CD14-positive monocyte (primary cell): ENCODE measurements around the gene SH3YL1. TPM values are rescaled to one million over a fixed set of nuclear protein-coding genes. Genes with fewer than 3 reads are reported as not detected.

Experiments
- DNase-seq, 3 donors: peaks; one replicate each; pipeline ENCODE4 v3.0.0-alpha.2; 2011 to 2022
- H2AFZ ChIP-seq: 2 replicates; pipeline ENCODE4 v1.6.0; 2012; ENCODE audit warnings: mild to moderate bottlenecking, low read depth, low read length, inconsistent platforms; ENCODE audit not compliant: insufficient read depth, poor library complexity, severe bottlenecking
- H3K27ac ChIP-seq, 2 donors: 1 replicate in 1 of 2; 2 replicates in 1 of 2; pipeline ENCODE4 v1.5.1; 2012 to 2013; ENCODE audit warnings: low read length in 2 of 2, control low read depth in 1 of 2, inconsistent platforms in 1 of 2, low read depth in 1 of 2, mild to moderate bottlenecking in 1 of 2
- H3K27me3 ChIP-seq, 2 donors: one replicate each; pipeline versions ENCODE4 v1.6.0 to v1.6.1; 2011 to 2013; ENCODE audit warnings: low read length in 2 of 2; ENCODE audit not compliant: control insufficient read depth in 2 of 2, insufficient read depth in 2 of 2
- H3K36me3 ChIP-seq, 2 donors: replicated peaks in 1 of 2; 1 replicate in 1 of 2; 2 replicates in 1 of 2; pipeline versions ENCODE4 v1.5.1 to v1.6.1; 2012 to 2013; ENCODE audit warnings: low read length in 2 of 2, control low read depth in 1 of 2, inconsistent platforms in 1 of 2, mild to moderate bottlenecking in 1 of 2; ENCODE audit not compliant: insufficient read depth in 2 of 2, control insufficient read depth in 1 of 2
- H3K4me1 ChIP-seq, 2 donors: 1 replicate in 1 of 2; 2 replicates in 1 of 2; pipeline versions ENCODE4 v1.5.1 to v1.6.1; 2012 to 2013; ENCODE audit warnings: low read length in 2 of 2, control low read depth in 1 of 2, inconsistent platforms in 1 of 2, mild to moderate bottlenecking in 1 of 2, moderate library complexity in 1 of 2; ENCODE audit not compliant: insufficient read depth in 2 of 2, control insufficient read depth in 1 of 2
- H3K4me2 ChIP-seq: replicated peaks from 2 replicates; pipeline ENCODE3; 2012; ENCODE audit warnings: low read length, moderate library complexity, mild to moderate bottlenecking; ENCODE audit not compliant: poor library complexity, severe bottlenecking; ENCODE audit errors: extremely low read depth
- H3K4me3 ChIP-seq, 3 experiments: fragments of 200-600 bp in 1 of 3; sonication (generic) in 1 of 3; replicated peaks in 1 of 3; 1 replicate in 2 of 3; 2 replicates in 1 of 3; pipeline ENCODE4 v1.5.1; 2011 to 2013; ENCODE audit warnings: low read length in 3 of 3, mild to moderate bottlenecking in 3 of 3, control low read depth in 2 of 3, low read depth in 2 of 3, inconsistent platforms in 1 of 3, moderate library complexity in 1 of 3
- H3K79me2 ChIP-seq: 2 replicates; pipeline ENCODE4 v1.6.0; 2012; ENCODE audit warnings: mild to moderate bottlenecking, control low read depth, inconsistent platforms, low read length, moderate library complexity; ENCODE audit not compliant: insufficient read depth
- H3K9ac ChIP-seq: 2 replicates; pipeline ENCODE4 v1.6.0; 2017; ENCODE audit warnings: low read length, mild to moderate bottlenecking; ENCODE audit not compliant: insufficient read depth, poor library complexity, severe bottlenecking
- H3K9me3 ChIP-seq, 2 donors: replicated peaks in 1 of 2; 1 replicate in 1 of 2; 2 replicates in 1 of 2; pipeline versions ENCODE4 v1.5.1 to v1.6.1; 2012 to 2013; ENCODE audit warnings: low read length in 2 of 2, control low read depth in 1 of 2; ENCODE audit not compliant: control insufficient read depth in 1 of 2, insufficient read depth in 1 of 2
- H4K20me1 ChIP-seq: 2 replicates; pipeline ENCODE4 v1.6.0; 2012; ENCODE audit warnings: mild to moderate bottlenecking, low read length, control low read depth, moderate library complexity; ENCODE audit not compliant: insufficient read depth
- H3K27ac Mint-ChIP-seq, 7 donors: one replicate each; pipeline ENCODE4 v1.8.0; 2020; ENCODE audit warnings: mild to moderate bottlenecking in 7 of 7, mixed read lengths in 7 of 7, moderate library complexity in 6 of 7, inconsistent platforms in 2 of 7
- H3K27me3 Mint-ChIP-seq, 3 donors: one replicate each; pipeline ENCODE4 v1.8.0; 2021 to 2022; ENCODE audit warnings: low read depth in 3 of 3, mild to moderate bottlenecking in 3 of 3, mixed read lengths in 3 of 3, moderate library complexity in 3 of 3, inconsistent platforms in 1 of 3
- H3K36me3 Mint-ChIP-seq, 2 donors: one replicate each; pipeline ENCODE4 v1.8.0; 2020; ENCODE audit warnings: mixed read lengths in 2 of 2, inconsistent platforms in 1 of 2, mild to moderate bottlenecking in 1 of 2
- H3K4me1 Mint-ChIP-seq: one replicate; pipeline ENCODE4 v1.8.0; 2020; ENCODE audit warnings: mild to moderate bottlenecking, mixed read lengths
- H3K4me3 Mint-ChIP-seq, 2 donors: one replicate each; pipeline ENCODE4 v1.8.0; 2020; ENCODE audit warnings: mild to moderate bottlenecking in 2 of 2, mixed read lengths in 2 of 2, moderate library complexity in 1 of 2
- H3K9me3 Mint-ChIP-seq, 7 donors: one replicate each; pipeline ENCODE4 v1.8.0; 2020 to 2022; ENCODE audit warnings: mixed read lengths in 7 of 7, mild to moderate bottlenecking in 6 of 7, moderate library complexity in 6 of 7, inconsistent platforms in 2 of 7
- WGBS: methylation state at CpG from one replicate; pipeline ENCODE4 v1.1.5; 2013; ENCODE audit warnings: missing lambda C conversion rate; ENCODE audit not compliant: insufficient coverage; 5-methylcytosine and 5-hydroxymethylcytosine counted together
- intact Hi-C, 2 donors: fragments of 100-400 bp; cut with micrococcal nuclease; formaldehyde crosslinking; loops; one replicate each; pipeline versions ENCODE4 v1.15.0 to v1.15.1; 2023
- polyA plus RNA-seq, 3 donors: library from polyadenylated mRNA; depleted of rRNA in 1 of 3; unstranded in 2 of 3; stranded (reverse) in 1 of 3; fragments of 300-500 nt in 2 of 3; fragments of >200 nt in 1 of 3; fragmentation: Illumina TruSeq in 2 of 3; gene quantifications; 1 replicate in 2 of 3; 2 replicates in 1 of 3; pipeline ENCODE4 v1.2.3, GENCODE V29; 2012 to 2021
- TF ChIP-seq, protein P1 (sequence below): fragments of 200-600 bp; IDR thresholded peaks from one replicate; pipeline ENCODE4 v1.8.0; 2022; ENCODE audit warnings: antibody characterized with exemption, mild to moderate bottlenecking

The SH3YL1 gene
- polyA plus RNA-seq, 3 donors, result 2.4 to 11.7 (median 4.0) TPM

DNA sequence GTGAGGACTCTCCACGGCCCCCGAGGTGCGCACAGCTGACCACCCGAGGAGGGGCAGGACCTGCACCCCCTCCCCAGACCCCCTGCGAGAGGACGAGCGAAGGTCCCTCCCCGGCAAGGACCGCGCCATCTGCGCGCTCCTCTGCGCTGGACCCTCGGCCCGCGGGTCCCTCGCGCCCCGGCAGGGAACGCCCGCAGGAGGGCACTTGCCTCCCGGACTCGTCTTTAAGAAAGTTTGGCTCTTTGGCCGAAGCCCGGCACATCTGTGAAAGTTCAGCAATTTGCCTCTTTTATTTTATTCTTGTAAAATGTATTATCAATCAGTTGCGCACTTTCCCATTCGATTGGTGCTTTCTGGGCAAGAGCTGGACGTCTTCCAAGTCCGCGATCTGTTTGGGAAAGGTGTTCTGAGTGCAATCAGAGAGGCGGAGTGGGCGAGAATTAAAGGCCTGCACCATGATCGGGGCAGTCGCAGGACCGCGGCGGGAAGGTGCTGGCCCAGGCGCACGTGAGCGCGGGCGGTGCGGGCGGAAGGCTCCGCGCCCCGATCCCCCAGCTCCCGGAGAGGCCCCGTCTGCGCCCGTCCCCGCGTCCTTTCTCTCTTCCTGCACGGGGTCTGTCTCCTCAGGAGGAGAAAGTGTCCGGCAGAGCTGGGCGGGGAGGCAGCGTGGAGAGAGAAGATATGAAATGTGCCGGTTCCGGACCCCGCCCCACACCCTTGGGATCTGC, 25.7 kb upstream of the SH3YL1 start:
- peaks cover 0 to 20% of the 10 kb centered on the region in 2 donors for H3K9me3 ChIP-seq
- H3K27me3 ChIP-seq, result peaks cover 41 to 63% of the 10 kb centered on the region in 2 donors
- H3K4me3 Mint-ChIP-seq, result peak overlapping the region; percentile 37 to 83
- peaks cover 40 to 68% (median 44%) of the 10 kb centered on the region in 3 donors for H3K27me3 Mint-ChIP-seq
- H3K9me3 Mint-ChIP-seq, result peaks cover 0 to 5% (median 4%) of the 10 kb centered on the region in 7 donors
- no peaks in the 10 kb centered on the region for H4K20me1 ChIP-seq
- H3K4me3 ChIP-seq, result peak overlapping the region in 1 of 3 experiments; percentile 25
- under 1% methylated on average over 51 of the region's 60 CpGs for WGBS
- H3K4me1 Mint-ChIP-seq, result peaks cover 8% of the 10 kb centered on the region
- H3K4me1 ChIP-seq, result peaks cover 0 to 13% of the 10 kb centered on the region in 2 donors
- H3K36me3 Mint-ChIP-seq, result peaks cover 0 to 4% of the 10 kb centered on the region in 2 donors
- H3K27ac ChIP-seq, result no peak overlapping the region
- H3K4me2 ChIP-seq, result peak overlapping the region; percentile 36
- TF ChIP-seq, protein P1, sequence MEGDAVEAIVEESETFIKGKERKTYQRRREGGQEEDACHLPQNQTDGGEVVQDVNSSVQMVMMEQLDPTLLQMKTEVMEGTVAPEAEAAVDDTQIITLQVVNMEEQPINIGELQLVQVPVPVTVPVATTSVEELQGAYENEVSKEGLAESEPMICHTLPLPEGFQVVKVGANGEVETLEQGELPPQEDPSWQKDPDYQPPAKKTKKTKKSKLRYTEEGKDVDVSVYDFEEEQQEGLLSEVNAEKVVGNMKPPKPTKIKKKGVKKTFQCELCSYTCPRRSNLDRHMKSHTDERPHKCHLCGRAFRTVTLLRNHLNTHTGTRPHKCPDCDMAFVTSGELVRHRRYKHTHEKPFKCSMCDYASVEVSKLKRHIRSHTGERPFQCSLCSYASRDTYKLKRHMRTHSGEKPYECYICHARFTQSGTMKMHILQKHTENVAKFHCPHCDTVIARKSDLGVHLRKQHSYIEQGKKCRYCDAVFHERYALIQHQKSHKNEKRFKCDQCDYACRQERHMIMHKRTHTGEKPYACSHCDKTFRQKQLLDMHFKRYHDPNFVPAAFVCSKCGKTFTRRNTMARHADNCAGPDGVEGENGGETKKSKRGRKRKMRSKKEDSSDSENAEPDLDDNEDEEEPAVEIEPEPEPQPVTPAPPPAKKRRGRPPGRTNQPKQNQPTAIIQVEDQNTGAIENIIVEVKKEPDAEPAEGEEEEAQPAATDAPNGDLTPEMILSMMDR, result no peak
- intact Hi-C loops, result loop anchor here in 1 of 2 donors (5.0 kb wide), 1 partner anchor 182 kb away; no protein-coding TSS in a partner anchor
- no peaks in the 10 kb centered on the region for H3K36me3 ChIP-seq
- H3K79me2 ChIP-seq, result no peaks in the 10 kb centered on the region
- no peak overlapping the region for H3K27ac Mint-ChIP-seq
- H3K9ac ChIP-seq, result no peak overlapping the region
- DNase-seq, result no peak
- H2AFZ ChIP-seq, result peak overlapping the region; percentile 56

DNA sequence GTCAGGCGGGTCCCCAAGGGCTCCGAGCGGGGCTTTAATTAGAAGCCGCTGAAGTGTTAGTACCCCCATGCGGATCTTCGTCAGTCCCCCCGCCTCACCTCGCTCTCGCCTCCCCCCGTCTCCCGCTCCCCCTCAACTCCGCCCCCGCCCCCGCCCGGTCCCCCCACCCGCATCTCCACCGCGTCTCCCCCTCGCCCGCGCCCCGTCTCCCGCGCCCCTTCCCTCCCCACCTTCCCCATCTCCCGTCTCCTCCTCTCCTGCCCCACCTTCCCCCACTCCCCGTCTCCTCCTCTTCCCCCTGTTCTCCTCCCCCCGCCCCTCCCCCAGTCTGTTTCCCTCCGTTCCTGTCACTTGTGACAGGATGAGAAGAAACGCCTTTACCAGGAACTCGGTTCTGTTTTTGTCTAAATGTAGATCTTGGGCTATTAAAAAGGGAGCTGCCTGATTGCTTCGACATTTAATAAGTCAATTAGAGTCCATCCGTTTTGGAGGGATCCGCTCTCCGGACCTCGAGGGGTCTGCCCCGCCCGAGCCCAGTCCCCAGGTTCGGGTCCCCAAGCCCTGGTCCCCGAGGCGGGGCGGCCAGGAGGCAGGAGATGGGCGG, 25.0 kb upstream of the SH3YL1 start:
- peak overlapping the region; percentile 7 for H3K4me2 ChIP-seq
- no peaks in the 10 kb centered on the region for H3K79me2 ChIP-seq
- no peak overlapping the region for H3K9ac ChIP-seq
- Mint-ChIP-seq H3K27ac (no peak overlapping the region), H3K36me3 (peaks cover 0 to 4% of the 10 kb centered on the region in 2 donors), H3K27me3 (peaks cover 40 to 70% (median 44%) of the 10 kb centered on the region in 3 donors), H3K4me1 (peaks cover 8% of the 10 kb centered on the region), H3K9me3 (peaks cover 0 to 5% (median 1%) of the 10 kb centered on the region in 7 donors), H3K4me3 (peak overlapping the region in 1 of 2 donors; percentile 60)
- no peaks in the 10 kb centered on the region for H3K36me3 ChIP-seq
- no peaks in the 10 kb centered on the region for H4K20me1 ChIP-seq
- H3K4me3 ChIP-seq, result no peak overlapping the region
- TF ChIP-seq, protein P1, result no peak
- no peak overlapping the region for H3K27ac ChIP-seq
- 0% methylated on average over 13 of the region's 42 CpGs for WGBS
- intact Hi-C loops, result loop anchor here in 1 of 2 donors (5.0 kb wide), 1 partner anchor 182 kb away; no protein-coding TSS in a partner anchor
- peaks cover 0 to 13% of the 10 kb centered on the region in 2 donors for H3K4me1 ChIP-seq
- DNase-seq, result no peak
- H2AFZ ChIP-seq, result no peak overlapping the region
- peaks cover 41 to 63% of the 10 kb centered on the region in 2 donors for H3K27me3 ChIP-seq
- peaks cover 0 to 20% of the 10 kb centered on the region in 2 donors for H3K9me3 ChIP-seq
